Mucosa of gallbladder (tissue), 1 donor: ENCODE measurements around the gene MCF2L2. TPM values are rescaled to one million over a fixed set of nuclear protein-coding genes. Genes with fewer than 3 reads are reported as not detected.
"Not testable (repeated sequence)": the region's sequence is repeated elsewhere in the genome, so short reads cannot be mapped to it uniquely, and the experiment has no call there.

ENCODE experiments used
- DNase-seq: peaks from one replicate; pipeline ENCODE4 v3.0.0-alpha.2; 2020; ENCODE audit warnings: low spot score
- total RNA-seq: library from RNA; stranded (reverse); gene quantifications from one replicate; pipeline ENCODE4 v1.2.1, GENCODE V29; 2021
- donor health status: DM: no; HTN: no; CAD: no.

MCF2L2 gene
- total RNA-seq, 1 donor from 2014 or later, result 1.8 TPM

DNA sequence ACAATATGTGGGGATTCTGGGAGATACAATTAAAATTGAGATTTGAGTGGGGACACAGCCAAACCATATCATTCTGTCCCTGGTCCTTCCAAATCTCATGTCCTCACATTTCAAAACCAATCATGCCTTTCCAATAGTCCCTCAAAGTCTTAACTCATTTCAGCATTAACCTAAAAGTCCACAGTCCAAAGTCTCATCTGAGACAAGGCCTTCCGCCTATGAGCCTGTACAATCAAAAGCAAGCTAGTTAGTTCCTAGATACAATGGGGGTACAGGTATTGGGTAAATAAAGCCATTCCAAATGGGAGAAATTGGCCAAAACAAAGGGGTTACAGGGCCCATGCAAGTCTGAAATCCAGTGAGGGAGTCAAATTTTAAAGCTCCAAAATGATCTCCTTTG lies 260.4 kb downstream of the MCF2L2 start:
- not testable (repeated sequence) for DNase-seq

DNA sequence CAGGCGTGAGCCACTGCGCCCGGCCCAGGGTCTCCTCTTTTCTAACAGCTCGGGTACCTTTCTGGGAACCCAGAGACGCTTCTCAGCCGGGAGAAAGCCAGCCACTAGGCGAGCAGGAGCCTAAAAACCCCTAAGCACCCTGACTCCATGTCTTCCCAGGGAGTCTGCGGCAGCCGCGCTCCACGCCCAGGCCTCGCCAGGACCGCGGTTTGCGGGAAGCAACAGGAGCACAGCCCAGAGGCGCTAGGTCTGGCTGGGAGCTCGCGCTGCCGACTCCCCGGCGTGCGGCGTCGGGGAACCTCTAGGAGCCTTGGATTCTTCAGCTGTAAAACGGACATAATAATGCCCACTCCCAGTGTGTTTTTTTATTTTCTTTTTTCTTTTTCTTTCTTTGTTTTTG lies 264.9 kb downstream of the MCF2L2 start:
- no peak for DNase-seq

DNA sequence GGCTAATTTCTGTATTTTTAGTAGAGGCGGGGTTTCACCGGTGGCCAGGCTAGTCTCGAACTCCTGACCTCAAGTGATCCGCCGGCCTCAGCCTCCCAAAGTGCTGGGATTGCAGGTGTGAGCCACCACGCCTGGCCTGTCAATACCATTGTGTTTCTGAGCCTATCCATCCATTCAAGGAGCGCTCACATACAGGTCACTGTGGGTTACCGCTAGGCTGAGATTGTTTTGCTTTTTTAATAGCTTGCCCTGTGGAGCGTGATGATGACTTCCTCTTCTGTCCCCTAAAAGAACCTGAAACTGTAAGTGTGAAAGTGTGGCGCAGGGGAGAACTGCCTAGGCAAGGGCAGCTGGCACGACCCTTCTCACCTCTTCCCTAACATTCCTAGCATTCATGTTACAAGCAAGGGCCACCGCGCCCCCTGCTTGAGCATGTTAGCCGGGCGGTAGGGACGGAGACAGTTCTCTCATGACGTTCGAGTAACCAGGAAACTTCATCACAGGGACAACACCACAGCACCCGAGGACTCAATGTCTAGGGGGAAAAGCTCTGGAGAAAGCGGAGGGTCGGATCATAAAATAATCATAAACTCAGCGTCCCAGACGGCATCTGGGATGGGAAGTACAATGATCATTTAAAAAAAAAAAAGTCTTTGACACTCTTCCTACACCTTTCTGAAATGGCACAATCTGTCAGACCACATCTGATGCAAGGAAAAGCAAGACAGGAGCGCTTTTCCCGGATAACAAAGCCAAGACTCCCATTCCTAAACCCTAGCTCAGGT lies 266.7 kb downstream of the MCF2L2 start:
- no peak for DNase-seq

DNA sequence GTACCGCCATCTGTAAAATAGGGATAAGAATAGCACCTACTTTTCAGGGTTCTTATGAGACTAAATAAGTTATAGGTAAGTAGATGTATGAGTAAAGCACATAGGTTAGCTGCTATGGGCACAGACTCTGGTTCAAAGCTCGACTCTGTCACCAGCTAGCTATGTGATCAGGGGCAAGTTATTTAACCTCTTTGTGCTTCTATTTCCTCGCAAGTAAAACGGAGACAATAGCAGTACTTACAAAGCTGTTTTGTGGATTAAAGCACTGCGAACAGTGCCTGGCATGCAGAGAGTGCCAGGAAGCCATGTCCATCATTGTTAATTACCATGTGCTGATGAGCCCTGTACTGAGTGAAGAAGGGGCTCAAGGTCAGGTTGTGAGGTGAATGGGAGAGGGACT lies 267.8 kb downstream of the MCF2L2 start:
- DNase-seq, result no peak

DNA sequence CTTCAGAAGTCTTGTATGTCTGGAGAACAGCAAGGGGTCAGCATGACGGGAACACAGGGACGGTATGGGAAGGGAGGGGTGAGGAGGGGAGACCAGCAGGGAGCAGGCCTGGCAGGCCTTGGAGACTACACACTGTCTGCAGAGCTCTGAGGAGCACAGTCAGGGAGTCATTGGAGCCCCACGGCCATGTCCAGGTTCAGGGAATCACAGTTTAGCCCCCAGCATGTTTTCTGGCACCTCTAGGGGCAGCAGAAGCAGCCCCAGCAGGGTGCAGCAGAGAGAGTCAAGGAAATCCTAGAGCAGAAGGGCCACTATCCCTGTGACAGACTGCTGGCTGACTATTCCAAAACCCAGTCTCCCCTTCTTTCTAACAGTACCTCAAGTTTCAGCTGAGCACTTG lies 269.1 kb downstream of the MCF2L2 start:
- no peak for DNase-seq

DNA sequence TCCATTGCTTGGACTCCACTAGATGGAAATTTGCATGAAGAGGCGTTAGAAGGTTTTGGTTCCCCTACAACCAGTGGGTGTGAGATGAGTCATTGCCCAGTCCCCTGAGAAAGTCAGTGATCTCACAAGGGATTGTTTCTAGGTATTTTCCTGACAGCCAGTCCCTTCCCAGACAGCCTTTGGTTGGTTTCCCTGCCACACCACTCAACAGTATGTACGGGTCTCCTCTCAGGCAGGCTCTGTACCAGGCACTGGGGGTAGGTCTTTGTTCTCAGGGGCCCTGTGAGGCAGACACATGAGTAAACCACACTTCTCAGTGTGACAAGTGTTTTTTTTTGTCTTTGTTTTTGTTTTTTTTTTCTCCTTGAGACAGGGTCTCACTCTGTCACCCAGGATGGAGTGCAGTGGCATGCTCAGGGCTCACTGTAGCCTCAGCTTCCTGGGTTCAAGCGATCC lies 269.8 kb downstream of the MCF2L2 start:
- no peak for DNase-seq

DNA sequence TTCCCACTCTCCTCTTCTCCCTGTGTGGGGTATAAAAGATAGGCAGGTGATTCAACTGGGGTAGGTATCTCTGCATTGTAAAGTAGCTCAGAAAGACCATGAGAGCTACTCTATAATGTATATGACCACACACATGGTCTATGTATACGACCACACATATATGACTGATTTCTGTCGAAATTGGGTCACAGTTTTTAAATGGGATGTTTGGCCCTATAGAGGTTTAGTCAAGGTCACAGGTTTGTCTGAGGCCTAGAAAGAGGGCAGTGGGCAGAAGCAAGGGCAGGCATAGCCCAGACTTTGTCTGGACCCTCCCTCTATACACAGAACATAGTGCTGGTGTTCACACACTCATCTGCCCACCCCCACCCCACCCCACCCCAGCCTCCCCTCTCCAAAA lies 270.3 kb downstream of the MCF2L2 start:
- DNase-seq, result no peak

DNA sequence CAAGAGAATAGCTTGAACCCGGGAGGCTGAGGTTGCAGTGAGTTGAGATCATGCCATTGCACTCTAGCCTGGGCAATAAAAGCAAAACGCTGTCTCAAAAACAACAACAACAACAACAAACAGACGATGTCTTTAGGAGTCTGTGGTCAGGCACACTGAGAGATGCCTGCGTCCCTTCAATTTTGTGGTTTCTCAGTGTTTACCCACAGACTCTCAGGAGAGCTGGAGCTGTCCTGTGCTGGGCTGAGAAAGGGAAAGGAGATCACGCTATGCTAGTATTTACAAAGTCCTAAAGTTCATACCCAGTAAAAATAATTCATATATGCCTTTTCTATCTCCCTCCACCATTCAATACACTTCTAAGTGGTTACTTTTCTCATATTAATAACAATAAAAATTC lies 272.2 kb downstream of the MCF2L2 start:
- no peak for DNase-seq

DNA sequence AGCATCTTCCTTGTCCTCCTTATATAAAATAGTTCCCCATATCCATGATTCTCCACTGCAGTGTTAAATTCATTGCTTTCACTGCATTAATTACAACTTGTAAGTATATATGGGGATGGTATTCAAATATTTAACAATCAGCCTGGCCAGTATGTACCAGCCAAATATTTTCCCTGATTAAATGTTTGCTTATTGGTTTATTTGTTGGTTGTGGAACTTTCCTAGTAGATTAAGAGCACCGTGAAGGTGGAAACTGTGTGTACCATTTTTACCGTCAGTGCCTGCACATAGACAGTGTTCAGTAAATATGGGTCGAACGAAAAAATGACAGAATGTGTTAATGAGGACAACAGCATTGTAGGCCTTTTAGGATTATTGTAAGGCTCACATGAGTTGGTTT lies 272.9 kb downstream of the MCF2L2 start:
- no peak for DNase-seq

DNA sequence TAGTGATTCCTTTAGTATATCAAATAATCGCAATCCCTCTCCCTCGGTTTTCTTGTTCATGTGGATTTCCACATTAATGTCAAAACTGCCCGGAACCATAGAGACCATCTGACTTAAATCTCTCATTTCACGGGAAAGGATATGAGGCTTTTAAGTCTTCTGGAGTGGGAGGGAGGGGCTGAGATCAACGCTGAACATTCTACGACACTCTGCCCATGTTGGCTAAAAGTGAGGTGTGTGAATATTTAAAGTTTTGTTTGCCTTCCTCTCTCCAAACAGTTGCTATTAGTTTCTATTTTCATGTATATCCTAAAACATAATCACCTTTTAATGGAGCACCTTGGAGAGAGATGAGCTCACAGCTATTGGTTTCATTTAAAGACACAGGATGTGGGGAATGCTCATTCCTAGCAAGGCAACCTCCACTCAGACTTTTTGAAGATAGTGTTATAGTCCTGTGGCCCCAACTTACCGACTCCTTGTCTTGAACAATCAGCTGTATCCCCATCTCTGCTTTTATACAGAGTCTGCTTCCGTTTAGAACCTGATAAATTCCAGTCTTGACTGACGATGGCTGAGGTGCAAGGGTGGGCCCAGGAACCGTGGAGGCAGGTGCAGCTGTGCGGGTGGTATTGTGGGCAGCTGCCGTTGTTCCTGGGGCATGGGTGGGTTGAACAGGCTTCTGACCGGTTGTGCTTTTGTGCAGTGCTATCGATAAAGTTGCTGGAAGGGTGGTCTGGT lies 275.0 kb downstream of the MCF2L2 start:
- DNase-seq, result no peak

DNA sequence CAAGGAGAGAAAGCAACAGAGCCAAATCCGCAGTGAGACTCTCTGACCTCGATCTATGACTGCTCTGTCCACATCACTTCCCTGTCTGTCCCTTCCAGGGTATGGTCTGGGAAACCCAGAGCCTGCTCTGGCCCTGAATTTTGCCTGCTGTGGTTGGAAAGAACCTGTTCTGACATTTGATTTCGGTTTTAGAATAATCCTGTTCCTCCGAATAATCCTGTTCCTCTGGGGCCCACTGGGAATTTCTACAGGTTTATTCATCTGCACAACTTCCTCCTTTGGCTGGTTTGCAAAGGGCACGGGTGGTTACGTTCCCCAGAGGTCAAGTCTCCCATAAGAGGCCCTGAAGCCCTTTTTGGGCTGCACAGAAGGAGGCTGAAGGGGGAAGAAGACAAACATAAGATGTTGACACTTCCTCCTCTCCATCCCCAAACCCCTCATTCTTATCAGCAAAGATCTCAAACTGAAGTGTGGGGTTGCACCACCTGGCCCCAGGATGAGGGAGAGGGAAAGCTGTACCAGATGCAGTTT lies 276.5 kb downstream of the MCF2L2 start:
- DNase-seq, result no peak

DNA sequence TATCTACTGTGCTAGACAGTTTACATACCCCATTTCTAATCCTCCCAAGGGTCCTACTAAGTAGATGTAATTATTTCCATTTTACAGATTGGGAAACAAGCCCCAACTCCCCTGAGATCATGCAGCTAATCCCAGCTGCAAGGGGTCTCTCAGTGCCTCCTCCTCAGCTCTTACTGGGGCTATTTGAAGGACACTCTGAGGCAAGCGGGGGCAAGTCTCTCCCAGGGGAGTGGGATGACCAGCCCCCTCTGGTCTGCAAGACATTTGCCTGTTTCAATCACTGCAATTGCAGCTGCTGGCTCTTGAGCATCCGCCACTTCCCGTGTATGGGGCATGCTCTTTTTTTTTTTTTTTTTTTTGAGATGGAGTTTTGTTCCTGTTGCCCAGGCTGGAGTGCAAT lies 277.3 kb downstream of the MCF2L2 start:
- no peak for DNase-seq

DNA sequence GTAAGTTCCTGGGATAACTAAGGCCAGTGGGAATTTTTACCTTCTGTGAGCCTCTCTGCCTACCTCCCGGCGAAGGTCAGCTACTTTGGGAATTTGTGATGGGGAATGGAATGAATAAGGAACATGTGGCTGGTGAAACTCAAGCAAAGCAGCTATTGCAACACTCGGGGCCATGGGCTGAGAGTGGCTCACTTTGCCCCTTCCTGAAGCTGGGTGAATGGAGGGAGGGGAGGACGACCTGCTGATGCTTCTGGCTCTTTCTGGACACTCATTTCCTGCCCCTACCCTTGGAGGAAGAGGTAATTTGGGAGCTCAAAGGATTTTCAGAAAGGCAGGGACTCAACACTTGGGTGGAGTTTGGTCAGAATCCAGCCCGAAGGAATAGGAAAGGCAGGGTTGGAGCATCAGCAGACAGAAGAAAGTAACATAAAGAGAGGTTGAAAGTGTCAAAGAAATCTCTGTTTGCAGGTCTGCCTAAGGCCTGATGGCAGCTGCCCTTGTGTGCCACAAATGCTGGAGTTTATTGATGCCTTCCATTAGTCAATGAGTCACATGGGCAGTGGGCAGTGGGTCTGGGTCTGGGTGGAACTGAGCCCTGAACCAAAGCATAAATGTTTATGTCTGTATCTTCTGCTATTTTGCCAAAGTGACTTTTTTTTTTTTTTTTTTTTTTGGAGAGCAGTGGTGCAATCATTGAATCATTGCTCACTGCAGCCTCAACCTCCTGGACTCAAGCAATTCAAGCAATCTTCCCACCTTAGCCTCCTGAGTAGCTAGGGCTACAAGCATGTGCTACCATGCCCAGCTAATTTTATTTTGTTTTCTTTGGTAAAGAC lies 278.3 kb downstream of the MCF2L2 start:
- no peak for DNase-seq

DNA sequence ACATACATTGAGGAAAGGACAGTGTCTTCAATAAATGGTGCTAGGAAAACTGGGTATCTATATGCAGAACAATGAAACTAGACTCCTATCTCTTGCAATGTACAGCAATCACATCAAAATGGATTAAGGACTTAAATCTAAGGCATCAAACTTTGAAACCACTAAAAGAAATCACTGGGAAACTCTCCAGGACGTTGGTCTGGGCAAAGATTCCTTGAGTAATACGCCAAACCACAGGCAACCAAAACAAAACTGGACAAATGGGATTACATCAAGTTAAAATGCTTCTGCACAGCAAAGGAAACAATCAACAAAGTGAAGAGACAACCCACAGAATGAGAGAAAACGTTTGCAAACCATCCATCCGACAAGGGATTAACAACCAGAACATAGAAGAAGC lies 280.4 kb downstream of the MCF2L2 start:
- no peak for DNase-seq

DNA sequence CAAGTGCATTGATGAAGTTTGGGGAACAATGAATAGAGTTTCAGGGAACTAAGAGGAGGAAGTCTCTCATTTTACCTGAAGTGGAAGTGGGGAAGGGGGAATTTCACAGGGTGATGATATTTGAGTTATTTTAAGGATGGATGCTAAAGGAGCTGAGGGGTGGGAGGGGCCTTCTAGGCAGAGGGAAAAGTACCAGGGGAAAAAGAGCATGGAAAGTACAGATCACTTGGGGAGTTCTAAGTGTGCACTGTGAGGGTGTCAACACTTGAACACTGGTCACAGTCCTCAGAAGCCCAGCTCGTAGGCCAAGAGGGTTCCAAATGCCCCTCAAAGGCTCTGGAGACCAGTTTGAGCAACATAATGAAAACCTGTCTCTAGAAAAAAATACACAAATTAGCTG lies 284.1 kb downstream of the MCF2L2 start:
- no peak for DNase-seq

DNA sequence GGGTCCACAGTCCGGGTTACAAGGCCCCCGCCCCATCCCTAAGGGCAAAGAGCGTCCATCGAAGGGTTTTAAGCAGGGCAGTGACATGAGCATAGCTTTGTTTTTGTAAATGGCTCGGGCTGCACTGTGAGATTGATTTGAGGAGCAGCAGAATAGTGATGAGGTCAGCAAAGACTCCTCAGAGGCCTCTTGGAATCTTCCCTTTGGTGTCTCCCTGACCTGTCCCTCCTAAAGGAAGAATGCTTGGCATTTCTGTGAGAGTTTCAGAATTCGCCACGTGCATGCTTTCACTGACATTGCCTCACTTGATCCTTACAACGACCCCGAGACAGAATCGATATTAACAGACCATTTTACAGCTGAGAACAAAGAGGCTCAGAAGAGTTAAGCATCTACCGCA lies 286.2 kb downstream of the MCF2L2 start:
- DNase-seq, result no peak

DNA sequence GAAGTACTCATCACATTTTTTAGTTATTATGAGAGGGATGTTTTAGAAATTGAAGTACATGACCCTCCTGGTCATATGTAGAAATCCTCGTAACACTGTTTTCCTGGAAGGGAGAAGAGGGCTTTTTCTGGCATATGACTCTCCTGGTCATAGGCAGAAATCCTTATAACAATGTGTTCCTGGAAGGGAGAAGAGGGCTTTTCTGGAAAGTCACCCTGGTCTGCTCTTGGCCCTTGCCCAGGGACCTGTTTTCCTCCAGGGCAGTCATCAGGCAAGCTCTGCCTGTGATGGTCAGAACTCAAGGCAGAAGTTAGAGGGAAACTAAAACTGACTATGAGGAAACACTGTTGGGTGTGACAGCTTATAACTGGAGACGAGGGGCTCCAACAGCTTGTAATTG lies 293.6 kb downstream of the MCF2L2 start:
- no peak for DNase-seq

DNA sequence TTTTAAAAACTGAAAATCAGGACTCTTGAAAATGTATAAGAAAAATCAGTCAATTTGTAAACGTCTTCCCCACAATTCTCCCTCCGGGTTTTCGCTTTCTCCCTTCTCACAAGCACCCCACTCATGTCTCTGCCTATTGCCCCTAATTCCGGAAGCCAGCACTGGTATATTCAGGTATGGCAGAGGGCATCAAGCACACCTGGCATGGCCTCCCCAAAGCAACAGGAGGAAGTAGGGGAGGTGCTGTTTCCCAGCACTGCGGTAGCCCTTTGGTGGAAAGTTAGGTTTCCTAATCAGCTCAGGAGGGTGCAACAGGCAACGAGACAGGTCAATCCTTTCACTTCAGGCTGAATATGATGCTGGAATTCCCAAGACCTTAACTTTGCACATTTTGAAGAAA lies 296.0 kb downstream of the MCF2L2 start:
- DNase-seq, result no peak

DNA sequence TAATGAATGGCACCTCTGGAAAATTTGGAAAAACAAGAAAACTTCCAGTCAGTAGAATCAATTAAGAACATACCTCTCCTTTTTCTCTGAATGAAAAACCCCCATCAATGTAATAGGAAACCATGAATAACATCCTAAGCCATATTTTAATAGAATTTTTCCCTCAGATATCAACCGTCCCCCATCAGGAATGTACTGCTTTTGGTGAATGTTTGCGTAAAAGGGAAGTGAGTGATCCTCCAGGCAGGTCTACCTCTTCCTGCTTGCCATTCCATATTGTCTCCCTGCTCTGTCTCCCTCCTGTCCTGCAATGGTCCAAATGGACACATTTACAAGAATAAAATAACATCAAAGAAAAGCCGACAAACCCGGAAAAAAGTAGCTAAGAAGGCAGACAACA lies 296.7 kb downstream of the MCF2L2 start:
- no peak for DNase-seq

DNA sequence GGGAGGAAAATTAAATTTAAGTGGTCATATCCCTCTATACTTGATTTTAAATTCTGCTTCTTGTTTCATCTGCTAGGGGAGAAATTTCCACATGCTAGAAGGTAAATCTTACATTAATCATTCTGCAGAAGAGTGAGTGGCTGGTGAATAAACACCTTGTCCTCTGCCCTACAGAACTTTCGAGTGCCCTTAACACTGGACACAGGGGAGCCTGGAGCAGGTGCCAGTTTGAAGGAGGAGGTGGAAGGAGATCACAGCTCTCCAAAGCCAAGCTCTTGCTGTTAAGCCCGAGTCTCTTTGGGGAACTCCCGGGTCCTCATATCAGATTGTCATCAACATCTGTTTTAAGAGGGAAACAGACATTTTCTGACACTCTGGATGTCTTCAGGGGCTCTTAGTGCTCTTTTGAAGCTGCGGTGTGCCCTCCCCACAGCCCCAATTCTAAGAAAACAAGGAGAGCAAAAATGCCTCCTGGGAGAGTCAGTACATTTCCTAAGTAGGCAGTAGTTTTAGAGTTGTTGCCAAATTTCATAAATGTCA lies 297.2 kb downstream of the MCF2L2 start:
- no peak for DNase-seq

DNA sequence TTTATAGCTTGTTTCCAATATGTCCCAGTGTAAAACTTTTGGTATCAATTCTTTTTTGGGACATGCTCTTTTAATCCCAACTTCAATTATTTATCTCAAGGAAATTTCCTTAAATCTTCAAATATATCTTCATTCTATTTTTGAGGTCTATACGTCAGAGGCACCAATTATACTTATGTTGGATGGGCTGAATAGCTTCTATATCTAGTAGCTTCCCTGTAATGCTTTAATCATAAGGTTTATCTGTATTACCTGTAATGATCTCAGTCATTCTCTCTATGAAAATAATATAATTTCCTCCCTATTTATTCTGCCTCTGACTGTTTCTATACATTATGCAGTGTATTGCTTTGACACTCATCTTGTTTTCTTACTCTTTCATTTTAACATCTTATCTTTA lies 299.2 kb downstream of the MCF2L2 start:
- DNase-seq, result no peak

DNA sequence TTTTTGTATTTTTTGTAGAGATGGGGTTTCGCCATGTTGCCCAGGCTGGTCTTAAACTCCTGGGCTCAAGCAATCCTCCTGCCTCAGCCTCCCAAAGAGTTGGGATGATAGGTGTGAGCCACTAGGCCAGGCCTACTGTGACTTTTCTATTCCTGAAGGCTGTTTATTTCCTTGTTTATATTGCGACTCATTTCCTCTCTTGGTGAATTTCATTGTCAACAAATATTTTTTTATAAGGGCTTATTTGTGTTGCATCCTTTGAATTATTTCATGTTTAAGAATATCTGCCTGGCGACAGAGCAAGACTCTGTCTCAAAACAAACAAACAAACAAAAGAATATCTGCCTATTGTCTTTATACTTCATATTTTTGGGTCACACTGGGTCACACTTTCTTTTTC lies 299.7 kb downstream of the MCF2L2 start:
- DNase-seq, result no peak
